HEK293 (cell line): Measurements from ENCODE around the gene FRG2.
A peak's percentile ranks its signal among the peaks of the same experiment; 100 is the strongest.
"Not testable (repeated sequence)": the region's sequence is repeated elsewhere in the genome, so short reads cannot be mapped to it uniquely, and the experiment has no call there.

Experiments used
- CTCF ChIA-PET: fragments of 350-600 bp; formaldehyde crosslinking; extraction: SDS; loops from one replicate; lab custom pipeline; 2021; ENCODE audit warnings: antibody characterized with exemption; lab: Yijun Ruan, JAX
- POLR2A ChIA-PET: fragments of 300-600 bp; formaldehyde crosslinking; extraction: SDS; loops from one replicate; lab custom pipeline; 2020; ENCODE audit warnings: antibody characterized with exemption, inconsistent platforms; lab: Yijun Ruan, JAX
- H3K27ac ChIP-seq: fragments of 200-500 bp; sonication (Bioruptor generic); 2 replicates; pipeline ENCODE4 v1.5.1; 2014; ENCODE audit warnings: low read depth, low read length, control low read depth, inconsistent platforms; ENCODE audit errors: extremely low read depth
- H3K36me3 ChIP-seq, 2 experiments: fragments of 200-500 bp in 1 of 2; sonication (Bioruptor generic) in 1 of 2; 1 replicate in 1 of 2; 2 replicates in 1 of 2; pipeline ENCODE4 v1.5.1; 2014 to 2017; ENCODE audit warnings: inconsistent platforms in 2 of 2, low read length in 2 of 2; ENCODE audit not compliant: control insufficient read depth in 2 of 2, insufficient read depth in 1 of 2
- H3K4me1 ChIP-seq: fragments of 200-500 bp; sonication (Bioruptor generic); 2 replicates; pipeline ENCODE4 v1.5.1; 2014; ENCODE audit warnings: mild to moderate bottlenecking, low read length, inconsistent platforms; ENCODE audit not compliant: control insufficient read depth, insufficient read depth
- H3K4me3 ChIP-seq: 2 replicates; pipeline ENCODE4 v1.5.1; 2011; ENCODE audit warnings: low read depth, mild to moderate bottlenecking, control low read depth, low read length, moderate library complexity
- H3K9me3 ChIP-seq: fragments of 200-500 bp; sonication (Bioruptor generic); 2 replicates; pipeline ENCODE4 v1.5.1; 2014; ENCODE audit warnings: low read depth, low read length, inconsistent platforms; ENCODE audit not compliant: control insufficient read depth, insufficient read depth
- HOXA7 ChIP-seq: sonication (generic); formaldehyde crosslinking; IDR thresholded peaks from 2 replicates; pipeline ENCODE4 v1.8.1; 2022; ENCODE audit warnings: missing genetic modification reagents, borderline replicate concordance
- PRDM10 ChIP-seq: fragments of 450-650 bp; formaldehyde crosslinking; IDR thresholded peaks from 2 replicates; pipeline ENCODE4 v1.5.1; 2016; ENCODE audit warnings: missing biosample characterization, missing genetic modification characterization
- SP2 ChIP-seq: fragments of 450-650 bp; formaldehyde crosslinking; IDR thresholded peaks from 2 replicates; pipeline ENCODE4 v1.5.1; 2016; ENCODE audit warnings: missing biosample characterization, missing genetic modification characterization
- ZBTB17 ChIP-seq: fragments of 450-650 bp; formaldehyde crosslinking; IDR thresholded peaks from 2 replicates; pipeline ENCODE4 v1.5.1; 2016; ENCODE audit warnings: missing biosample characterization, missing genetic modification characterization
- ZNF341 ChIP-seq: fragments of 450-650 bp; formaldehyde crosslinking; IDR thresholded peaks from 2 replicates; pipeline ENCODE4; 2016; ENCODE audit warnings: low read depth, missing biosample characterization, missing genetic modification characterization
- ZNF366 ChIP-seq: fragments of 450-650 bp; formaldehyde crosslinking; conservative IDR thresholded peaks from 2 replicates; pipeline ENCODE4 v1.5.1; 2016; ENCODE audit warnings: missing biosample characterization, missing genetic modification characterization
- ZNF529 ChIP-seq: fragments of 450-650 bp; formaldehyde crosslinking; IDR thresholded peaks from 2 replicates; pipeline ENCODE4 v1.5.1; 2017; ENCODE audit warnings: missing genetic modification characterization, missing biosample characterization; ENCODE audit not compliant: insufficient replicate concordance
- ZNF596 ChIP-seq: fragments of 450-650 bp; IDR thresholded peaks from 2 replicates; pipeline ENCODE4 v1.5.0; 2018; ENCODE audit warnings: missing biosample characterization, mild to moderate bottlenecking, missing genetic modification characterization, moderate library complexity
- ZNF639 ChIP-seq: fragments of 450-650 bp; formaldehyde crosslinking; IDR thresholded peaks from 2 replicates; pipeline ENCODE4 v1.5.1; 2016; ENCODE audit warnings: missing biosample characterization, missing genetic modification characterization

The FRG2 gene

GRCh38 chr4:190021973-190022372 lies 5.1 kb downstream of the FRG2 start:
- POLR2A ChIA-PET, H3K4me1 ChIP-seq, H3K36me3 ChIP-seq, CTCF ChIA-PET, H3K4me3 ChIP-seq, H3K27ac ChIP-seq, H3K9me3 ChIP-seq: not testable (repeated sequence)

GRCh38 chr4:190020790-190021717 lies 6.0 kb downstream of the FRG2 start:
- Histone ChIP-seq H3K4me3 (peak overlapping the region; percentile 33), H3K9me3 (no peaks in the 10 kb centered on the region), H3K4me1 (no peaks in the 10 kb centered on the region), H3K36me3 (no peaks in the 10 kb centered on the region), H3K27ac (no peak overlapping the region)
- POLR2A ChIA-PET: no interaction called here
- TF ChIP-seq ZNF366: 0 out of 2 replicates have a peak, but pooled peaks have one; percentile 41
- TF ChIP-seq SP2 (tag by site-specific recombination): 0 out of 2 replicates have a peak, but pooled peaks have one; percentile 14
- no peak for TF ChIP-seq ZNF529 (tag by site-specific recombination)
- TF ChIP-seq HOXA7: no peak
- peak; percentile 65 for TF ChIP-seq ZBTB17
- peak; percentile 73 for TF ChIP-seq ZNF341
- no peak for TF ChIP-seq ZNF639 (tag by site-specific recombination)
- CTCF ChIA-PET: no interaction called here

- CTCF ChIA-PET, H3K9me3 ChIP-seq, POLR2A ChIA-PET, H3K4me1 ChIP-seq, H3K4me3 ChIP-seq, H3K36me3 ChIP-seq, H3K27ac ChIP-seq: not testable (repeated sequence)
These were observed 7.1 kb downstream of the FRG2 start for GRCh38 chr4:190019859-190020463.

GRCh38 chr4:190019023-190019858 lies 7.8 kb downstream of the FRG2 start:
- Histone ChIP-seq H3K36me3 (no peaks in the 10 kb centered on the region), H3K9me3 (no peaks in the 10 kb centered on the region), H3K4me1 (no peaks in the 10 kb centered on the region), H3K27ac (no peak overlapping the region), H3K4me3 (no peak overlapping the region)
- ChIA-PET CTCF (no interaction called here), POLR2A (no interaction called here)
- TF ChIP-seq PRDM10: no peak
- peak; percentile 42; the same call in 1 of the 2 replicates for TF ChIP-seq ZNF596 (tag by site-specific recombination)
